Measurements from ENCODE around the gene GTF3C5. TPM values are rescaled to one million over a fixed set of nuclear protein-coding genes. Genes with fewer than 3 reads are reported as not detected.
"Not testable (repeated sequence)": the region's sequence is repeated elsewhere in the genome, so short reads cannot be mapped to it uniquely, and the experiment has no call there.

Gene GTF3C5
- total and polyA plus RNA-seq, 9 donors, result 32.3 to 71.6 (median 52.2) TPM

GRCh38 chr9:133037775-133038515, 7.1 kb downstream of the GTF3C5 start:
- TF ChIP-seq POLR2A (IDR thresholded peaks at IDR 0.05) (no peak), EP300 (IDR thresholded peaks at IDR 0.05) (no peak), CTCF (IDR thresholded peaks at IDR 0.05) (no peak)
- no peak overlapping the region for H3K4me3 ChIP-seq
- H3K4me1 ChIP-seq (ENCODE audit: insufficient read depth), result no peaks in the 10 kb centered on the region
- no peaks in the 10 kb centered on the region for H3K36me3 ChIP-seq
- intact Hi-C loops (cut with DNase I), result loop anchor here in 1 of 4 donors (5.0 kb wide), 1 partner anchor 109 kb away; no protein-coding TSS in a partner anchor
- no peak overlapping the region for H3K27ac ChIP-seq
- 92% methylated on average over 25 of the region's 25 CpGs for WGBS, 3 donors
- H3K9me3 ChIP-seq, result no peaks in the 10 kb centered on the region
- H3K27me3 ChIP-seq, result no peaks in the 10 kb centered on the region
- no peak for DNase-seq

- H3K4me3 ChIP-seq; H3K27ac ChIP-seq; H3K27me3 ChIP-seq; H3K9me3 ChIP-seq; H3K4me1 ChIP-seq (ENCODE audit: insufficient read depth); H3K36me3 ChIP-seq: not testable (repeated sequence)
- 75 to 77% (median 76%) methylated on average over 12 of the region's 12 CpGs for WGBS, 3 donors
- intact Hi-C loops (cut with DNase I), result loop anchor here in 3 of 4 donors (5.0 to 10.0 kb wide), 2 partner anchors 104 to 106 kb away; no protein-coding TSS in a partner anchor
- TF ChIP-seq CTCF (IDR thresholded peaks at IDR 0.05), result peak; percentile 26 to 47 (median 33)
- peak; percentile 63 to 78 (median 71) for DNase-seq
Observed at GRCh38 chr9:133040892-133041479, 10.2 kb downstream of the GTF3C5 start.

GRCh38 chr9:133041958-133042357, 11.2 kb downstream of the GTF3C5 start:
- Histone ChIP-seq H3K9me3 (no peaks in the 10 kb centered on the region), H3K4me3 (no peak overlapping the region), H3K27ac (no peak overlapping the region), H3K4me1 (ENCODE audit: insufficient read depth) (no peaks in the 10 kb centered on the region), H3K36me3 (no peaks in the 10 kb centered on the region), H3K27me3 (no peaks in the 10 kb centered on the region)
- intact Hi-C loops (cut with DNase I), result loop anchor here in 3 of 4 donors (5.0 to 10.0 kb wide), 2 partner anchors 103 to 105 kb away; no protein-coding TSS in a partner anchor
- TF ChIP-seq CTCF (IDR thresholded peaks at IDR 0.05) (no peak), EP300 (IDR thresholded peaks at IDR 0.05) (no peak), POLR2A (IDR thresholded peaks at IDR 0.05) (no peak)
- 93 to 95% (median 95%) methylated on average over 9 of the region's 9 CpGs for WGBS, 3 donors
- no peak for DNase-seq

- DNase-seq, result no peak
Observed at GRCh38 chr9:133042676-133043075, 11.9 kb downstream of the GTF3C5 start.

More at GRCh38 chr9:133042676-133043075, 11.9 kb downstream of the GTF3C5 start:
- Histone ChIP-seq H3K36me3 (no peaks in the 10 kb centered on the region), H3K27me3 (no peaks in the 10 kb centered on the region), H3K9me3 (no peaks in the 10 kb centered on the region), H3K4me1 (ENCODE audit: insufficient read depth) (no peaks in the 10 kb centered on the region), H3K4me3 (no peak overlapping the region), H3K27ac (no peak overlapping the region)
- WGBS, 3 donors, result 80 to 82% (median 82%) methylated on average over 8 of the region's 8 CpGs
- TF ChIP-seq EP300 (IDR thresholded peaks at IDR 0.05), result no peak
- no peak for TF ChIP-seq POLR2A (IDR thresholded peaks at IDR 0.05)
- no peak for TF ChIP-seq CTCF (IDR thresholded peaks at IDR 0.05)
- intact Hi-C loops (cut with DNase I), result loop anchor here in 3 of 4 donors (5.0 to 10.0 kb wide), 2 partner anchors 102 to 105 kb away; no protein-coding TSS in a partner anchor

All from ovary (tissue), 9 donors.